GM19397 (cell line): Measurements from ENCODE around the gene IL18BP.

Experiments used
- ATAC-seq: cut with Tn5 transposase; IDR thresholded peaks from one replicate; pipeline ENCODE4 v1.9.1; 2021; ENCODE audit warnings: mild to moderate bottlenecking, moderate library complexity; ENCODE audit not compliant: unreplicated experiment

Gene IL18BP

DNA sequence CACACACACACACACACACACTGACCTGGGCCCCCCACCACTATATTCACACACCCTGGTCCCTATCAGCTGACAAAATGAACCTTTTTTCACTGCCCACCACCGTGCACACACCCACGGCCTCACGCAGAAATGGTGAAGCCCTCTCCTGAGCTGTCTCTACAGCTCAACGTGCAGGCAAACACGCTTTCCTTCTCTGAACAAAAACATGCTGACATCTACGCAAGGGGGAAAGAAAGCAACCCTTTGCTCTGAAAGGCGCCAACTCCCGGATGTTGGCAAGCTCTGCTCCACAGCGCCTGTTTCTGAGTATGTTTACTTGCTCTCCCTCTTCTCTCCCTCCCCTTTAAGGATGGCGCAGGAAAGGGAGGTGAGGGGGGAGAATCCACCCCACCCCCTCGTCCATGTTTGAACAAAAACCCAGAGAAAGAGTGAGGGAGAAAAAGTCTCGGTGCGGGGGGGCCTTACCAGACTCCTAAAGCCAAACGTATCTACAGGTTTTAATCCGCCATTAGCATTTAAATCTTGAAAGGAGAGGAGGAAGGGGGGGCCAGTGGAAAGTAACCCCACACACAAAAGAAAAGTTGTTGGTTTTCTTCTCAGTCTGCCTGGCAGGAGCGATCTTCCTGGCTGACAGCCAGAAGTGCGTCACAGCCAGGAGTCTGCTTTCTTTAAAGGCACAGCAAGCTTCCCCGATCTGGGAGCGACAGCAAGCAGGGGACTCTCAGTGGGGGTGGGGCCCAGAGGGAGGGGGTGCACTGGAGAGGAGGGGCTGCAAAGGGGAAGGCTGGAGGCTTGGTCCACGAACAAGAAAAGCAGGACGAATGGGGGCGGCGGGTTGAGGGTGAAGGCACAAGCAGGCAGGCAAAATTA, 42.0 kb downstream of the IL18BP start:
- no peak for ATAC-seq

DNA sequence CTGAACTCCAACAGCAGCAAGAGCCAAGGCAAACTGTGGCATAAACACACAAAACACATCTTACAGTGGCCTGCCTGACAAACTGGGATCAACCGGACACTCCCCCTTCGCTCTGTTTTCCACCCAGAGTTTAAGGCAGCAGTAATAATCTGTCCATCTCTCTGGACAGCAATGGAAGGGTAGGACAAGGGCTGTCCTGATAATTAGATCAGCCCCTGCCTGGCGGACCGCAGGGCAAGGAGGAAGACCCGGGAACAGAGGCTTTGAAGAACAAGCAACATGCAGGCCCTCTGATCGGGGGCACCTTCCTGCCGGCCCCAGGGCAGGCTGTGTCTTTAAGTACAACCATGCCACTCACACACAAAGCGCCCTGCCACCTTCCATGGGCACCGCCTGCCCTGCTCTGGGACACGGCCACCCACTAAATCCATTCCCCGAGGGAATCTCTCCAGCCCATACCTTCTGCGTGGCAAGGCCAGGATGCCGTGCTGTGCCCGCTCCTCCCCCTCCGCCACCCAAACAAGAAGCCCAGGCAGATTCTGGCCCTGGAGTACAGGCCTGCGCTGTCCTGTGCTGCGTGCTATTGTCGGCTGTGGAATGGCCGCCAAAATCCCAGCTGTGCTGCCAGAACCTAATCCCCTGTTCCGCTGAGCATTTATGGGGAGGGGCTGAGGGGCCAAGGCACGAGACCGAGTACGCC, 42.8 kb downstream of the IL18BP start:
- ATAC-seq, result no peak

DNA sequence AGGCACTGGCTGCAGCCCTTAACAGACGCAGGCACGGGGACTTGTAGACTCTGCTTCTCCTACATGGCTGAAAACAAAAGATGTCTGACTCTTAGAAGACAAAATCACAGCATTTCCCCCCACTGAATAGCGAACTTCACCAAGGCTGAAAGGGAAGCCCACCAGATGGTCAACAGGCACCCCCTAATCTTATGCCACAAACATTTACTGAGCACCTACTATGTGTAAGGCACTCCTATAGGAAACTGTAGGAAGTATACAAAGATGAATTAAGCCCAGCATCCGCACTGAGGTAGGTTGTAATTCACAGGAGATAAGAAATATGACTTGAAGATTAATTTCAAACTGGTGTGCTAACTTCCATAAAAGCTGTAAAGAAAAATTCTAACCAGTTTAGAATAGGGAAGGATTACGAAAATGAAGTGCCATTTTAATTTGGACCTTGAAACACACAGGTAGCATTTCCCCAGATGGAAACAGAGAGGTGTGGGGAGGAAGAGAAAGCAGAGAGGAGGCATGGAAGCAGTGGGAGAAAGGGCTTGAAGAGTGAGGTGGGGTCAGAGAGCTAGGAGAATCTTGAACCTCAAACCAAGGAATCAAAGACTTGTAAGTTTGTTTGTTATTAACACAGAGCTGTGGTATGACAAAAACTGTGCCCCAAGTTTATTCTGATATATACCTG, 43.5 kb downstream of the IL18BP start:
- ATAC-seq, result no peak

DNA sequence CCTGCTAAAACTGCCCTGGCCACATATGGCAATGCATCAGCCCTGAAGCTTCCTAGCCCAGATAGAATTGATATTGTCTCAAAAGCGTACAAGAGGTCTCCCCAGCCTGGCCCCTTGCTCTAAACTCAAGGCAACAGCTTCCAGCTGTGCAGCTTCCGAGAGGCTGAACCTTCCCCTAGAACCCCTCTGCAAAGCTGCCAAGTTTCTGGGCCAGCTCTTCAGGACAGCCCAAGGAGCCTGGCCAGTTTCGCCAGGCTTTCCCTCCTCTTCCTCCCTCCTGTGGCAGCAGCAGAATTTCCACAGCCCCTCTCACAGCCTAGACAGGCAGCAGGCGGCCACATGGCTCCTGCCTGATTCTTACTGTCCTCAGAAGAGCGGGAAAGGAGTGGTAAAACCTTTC, 47.1 kb downstream of the IL18BP start:
- no peak for ATAC-seq

DNA sequence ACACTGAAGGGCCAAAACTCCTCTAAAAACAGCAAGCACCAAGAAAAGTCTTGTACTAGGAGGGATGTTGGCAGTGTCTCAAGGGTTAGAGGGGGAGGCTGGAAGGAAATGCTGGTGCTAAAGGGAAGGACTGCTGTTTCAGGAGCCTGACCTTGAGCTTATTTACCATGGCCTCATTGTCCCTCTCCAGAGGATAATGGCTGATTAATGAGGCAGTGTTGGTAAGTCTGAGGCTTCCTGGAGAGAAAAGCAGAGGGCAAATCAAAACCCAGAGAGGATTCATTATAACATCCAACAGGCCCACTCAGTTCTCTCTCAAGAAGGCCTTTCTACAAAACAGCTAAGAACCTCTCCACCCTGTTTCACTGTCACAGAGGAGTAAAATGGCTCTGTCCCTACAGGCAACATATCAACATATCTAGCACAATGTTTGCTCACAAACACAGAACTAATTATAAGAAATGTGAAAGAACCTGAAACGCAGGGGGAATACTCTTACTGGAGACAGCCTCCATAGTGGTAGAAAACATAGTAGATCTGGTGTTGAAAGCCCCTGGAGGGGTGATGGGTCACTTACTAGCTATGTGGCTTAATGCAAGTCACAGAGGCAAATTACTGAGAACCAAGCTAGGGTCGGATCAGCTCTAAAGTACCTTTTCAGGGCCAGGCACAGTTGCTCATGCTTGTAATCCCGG, 50.2 kb downstream of the IL18BP start:
- no peak for ATAC-seq
